ENCODE measurements around the gene ISM1.

GRCh38 chr20:13305284-13305683 lies 84.2 kb downstream of the ISM1 start:
- TF ChIP-seq POLR2A (IDR thresholded peaks at IDR 0.05) (no peak), CTCF (IDR thresholded peaks at IDR 0.05) (no peak)
